ENCODE measurements around the gene VBP1.

DNA sequence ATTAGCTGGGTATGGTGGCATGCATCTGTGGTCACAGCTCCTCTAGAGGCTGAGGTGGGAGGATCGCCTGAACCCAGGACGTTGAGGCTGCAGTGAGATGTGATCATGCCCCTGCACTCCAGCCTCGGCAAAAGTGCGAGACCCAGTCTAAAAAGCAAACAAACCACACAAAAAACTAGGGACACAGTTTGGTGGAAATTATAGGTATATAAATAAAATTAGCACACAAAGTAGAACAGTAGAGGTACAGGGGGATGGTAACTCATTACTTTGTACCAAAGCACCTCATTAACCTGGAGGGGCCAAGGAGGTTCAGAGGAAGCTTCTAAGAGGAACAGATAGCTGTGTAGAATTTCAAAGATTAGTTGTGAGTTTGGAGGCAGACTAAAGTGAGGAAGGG lies 5.1 kb downstream of the VBP1 start:
- TF ChIP-seq, protein P1, sequence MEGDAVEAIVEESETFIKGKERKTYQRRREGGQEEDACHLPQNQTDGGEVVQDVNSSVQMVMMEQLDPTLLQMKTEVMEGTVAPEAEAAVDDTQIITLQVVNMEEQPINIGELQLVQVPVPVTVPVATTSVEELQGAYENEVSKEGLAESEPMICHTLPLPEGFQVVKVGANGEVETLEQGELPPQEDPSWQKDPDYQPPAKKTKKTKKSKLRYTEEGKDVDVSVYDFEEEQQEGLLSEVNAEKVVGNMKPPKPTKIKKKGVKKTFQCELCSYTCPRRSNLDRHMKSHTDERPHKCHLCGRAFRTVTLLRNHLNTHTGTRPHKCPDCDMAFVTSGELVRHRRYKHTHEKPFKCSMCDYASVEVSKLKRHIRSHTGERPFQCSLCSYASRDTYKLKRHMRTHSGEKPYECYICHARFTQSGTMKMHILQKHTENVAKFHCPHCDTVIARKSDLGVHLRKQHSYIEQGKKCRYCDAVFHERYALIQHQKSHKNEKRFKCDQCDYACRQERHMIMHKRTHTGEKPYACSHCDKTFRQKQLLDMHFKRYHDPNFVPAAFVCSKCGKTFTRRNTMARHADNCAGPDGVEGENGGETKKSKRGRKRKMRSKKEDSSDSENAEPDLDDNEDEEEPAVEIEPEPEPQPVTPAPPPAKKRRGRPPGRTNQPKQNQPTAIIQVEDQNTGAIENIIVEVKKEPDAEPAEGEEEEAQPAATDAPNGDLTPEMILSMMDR (optimal IDR thresholded peaks at IDR 0.05 in 1 of 3, IDR thresholded peaks at IDR 0.05 in 1 of 3, conservative IDR thresholded peaks at IDR 0.05 in 1 of 3; ENCODE audit: extremely low read depth in 1 of 3, insufficient read depth in 2 of 3, low read length in 3 of 3), result no peak
- no peak for TF ChIP-seq EZH2 (IDR thresholded peaks at IDR 0.05; ENCODE audit: low read length)

All from keratinocyte (primary cell).